NCI-H524 (cell line): ENCODE measurements around the gene DCTD.
"Not testable (repeated sequence)": the region's sequence is repeated elsewhere in the genome, so short reads cannot be mapped to it uniquely, and the experiment has no call there.

Experiments used
- DNase-seq, 2 experiments: peaks; one replicate each; lab custom pipeline; 2025; lab: John Stamatoyannopoulos, UW

The DCTD gene

DNA sequence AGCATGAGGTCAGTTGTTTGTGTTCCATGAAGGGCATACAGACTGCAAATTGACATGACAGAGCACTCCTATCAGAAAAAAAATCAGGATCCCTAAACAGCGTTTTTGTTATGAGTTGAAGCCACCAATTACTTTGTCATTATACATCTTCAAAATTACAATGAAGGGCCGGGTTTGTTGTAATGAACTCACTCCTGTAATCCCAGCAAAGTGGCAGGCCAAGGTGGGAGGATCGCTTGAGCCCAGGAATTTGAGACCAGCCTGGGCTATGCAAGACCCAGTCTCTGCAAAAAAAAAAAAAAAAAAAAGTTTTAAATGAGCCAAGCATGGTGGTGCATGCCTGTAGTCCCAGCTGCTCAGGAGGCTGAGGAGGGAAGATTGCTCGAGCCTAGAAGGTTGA lies 3.5 kb upstream of the DCTD start:
- no peak for DNase-seq

DNA sequence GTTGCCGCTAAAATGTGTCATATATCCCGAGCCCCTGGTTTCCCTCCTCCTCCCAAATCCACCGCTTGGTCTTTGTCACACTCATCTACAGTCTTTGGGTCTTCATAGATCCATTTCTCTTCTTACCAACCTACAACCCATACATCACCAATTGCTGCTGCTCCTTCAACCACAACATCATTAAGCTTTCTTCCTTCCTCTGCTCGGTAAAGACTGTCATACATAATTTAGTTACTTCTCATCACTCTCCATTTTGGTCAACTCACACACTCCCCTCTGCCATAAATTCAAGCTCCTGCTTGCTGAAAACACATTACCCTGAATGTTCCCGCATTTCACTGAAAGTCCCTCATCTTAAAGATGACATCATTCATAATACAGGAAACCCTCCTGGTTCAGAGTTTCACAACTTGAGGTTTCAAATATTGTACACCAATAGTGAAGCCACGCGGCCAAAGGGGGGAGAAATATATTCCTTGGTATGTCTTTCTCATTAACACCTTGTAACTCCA lies 1.7 kb upstream of the DCTD start:
- DNase-seq = no peak

- DNase-seq = no peak
Observed at GRCh38 chr4:182918044-182918607, 940 bp upstream of the DCTD start.

DNA sequence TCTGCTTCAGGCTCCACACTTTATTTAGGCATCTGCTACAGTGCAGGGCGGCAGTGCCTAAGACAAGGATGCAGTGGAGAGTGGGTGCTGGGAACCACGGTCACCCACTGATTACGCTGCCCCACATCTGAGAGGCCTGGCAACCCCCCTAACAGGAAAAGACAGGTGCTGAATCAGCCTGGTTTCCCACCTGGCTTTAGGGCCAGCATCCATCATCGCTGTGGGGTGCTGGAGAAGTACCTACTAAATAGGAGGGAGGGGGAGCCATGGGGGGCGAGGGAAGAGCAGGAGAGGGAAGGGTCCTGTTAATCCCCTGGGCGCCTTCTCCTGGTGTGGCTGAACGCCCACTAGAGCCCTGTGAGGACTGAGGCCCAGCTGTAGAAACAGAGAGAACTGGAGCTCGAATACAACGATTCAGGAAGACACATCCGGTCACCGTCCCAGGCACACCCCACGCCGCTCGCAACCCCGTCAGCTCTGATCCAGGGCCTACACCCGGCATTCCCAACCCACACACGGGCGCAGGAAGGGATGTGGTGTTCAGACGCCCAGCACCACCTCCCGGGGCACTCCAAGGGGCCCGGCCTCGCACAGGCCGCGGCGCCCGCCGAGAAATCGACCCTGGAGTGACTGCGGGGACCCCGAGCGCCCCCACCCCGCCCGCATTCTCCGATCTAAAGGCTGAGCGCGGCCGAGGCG lies 554 bp downstream of the DCTD start:
- DNase-seq = peak in 1 of 2 experiments; percentile 11

GRCh38 chr4:182914357-182914756 lies 2.8 kb downstream of the DCTD start:
- DNase-seq = no peak

DNA sequence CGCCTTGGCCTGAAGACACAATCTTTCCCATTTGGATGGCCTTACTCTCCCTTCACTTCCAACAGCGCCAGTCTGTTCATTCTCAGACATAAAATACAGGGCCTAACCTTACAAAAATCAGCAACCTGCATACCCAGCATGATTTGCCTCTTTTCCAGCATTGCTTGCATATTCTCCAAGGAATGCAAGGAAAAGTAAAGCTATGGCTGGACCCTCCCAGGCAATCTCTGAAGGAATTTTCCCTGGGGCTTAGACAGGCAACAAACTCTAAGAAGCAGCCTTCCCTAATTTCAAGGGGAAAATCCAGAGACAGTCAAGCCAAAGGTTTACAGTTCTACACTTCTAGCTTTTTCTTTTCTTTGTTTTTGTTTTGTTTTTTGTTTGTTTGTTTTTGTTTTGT lies 3.6 kb downstream of the DCTD start:
- DNase-seq = no peak

DNA sequence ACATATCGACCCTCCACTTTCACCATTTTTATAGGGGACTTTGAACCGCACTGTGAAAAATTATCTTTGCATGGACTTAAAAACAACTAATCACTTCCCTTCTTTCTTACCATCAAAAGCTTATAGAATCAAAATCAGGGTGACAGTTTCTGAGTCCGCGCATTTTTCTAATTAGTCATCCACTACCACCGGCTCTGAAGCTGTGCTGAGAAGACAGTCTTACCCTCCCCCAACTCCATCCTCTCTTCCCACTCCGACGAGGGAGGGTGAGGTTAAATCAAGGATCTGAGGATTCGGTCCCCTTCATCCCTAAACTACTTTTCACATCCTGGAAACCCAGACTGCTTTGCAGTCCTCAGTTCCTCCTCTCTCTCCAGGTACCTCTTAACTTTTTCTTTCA lies 4.2 kb downstream of the DCTD start:
- no peak for DNase-seq

GRCh38 chr4:182908124-182908523 lies 9.1 kb downstream of the DCTD start:
- DNase-seq = no peak

- no peak for DNase-seq
Observed at GRCh38 chr4:182907396-182907795, 9.8 kb downstream of the DCTD start.

DNA sequence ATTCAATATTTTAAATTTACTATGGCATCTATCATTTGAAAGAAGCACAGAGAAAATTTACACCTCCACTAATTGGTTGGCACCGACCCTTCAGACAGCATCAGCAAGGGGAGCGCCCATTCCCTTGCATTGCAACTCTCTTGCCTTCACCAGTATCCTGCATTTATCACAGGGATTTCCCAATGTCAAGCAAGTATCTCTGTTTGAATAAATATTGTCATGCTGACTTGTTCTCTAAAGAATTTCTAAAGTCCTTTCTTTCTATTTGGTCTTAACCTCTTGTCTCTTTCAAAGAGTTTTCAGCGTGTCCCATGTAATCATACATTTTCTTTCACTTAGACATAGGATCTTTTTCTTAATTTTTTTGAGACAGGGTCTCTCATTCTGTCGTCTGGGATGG lies 10.4 kb downstream of the DCTD start:
- no peak for DNase-seq

DNA sequence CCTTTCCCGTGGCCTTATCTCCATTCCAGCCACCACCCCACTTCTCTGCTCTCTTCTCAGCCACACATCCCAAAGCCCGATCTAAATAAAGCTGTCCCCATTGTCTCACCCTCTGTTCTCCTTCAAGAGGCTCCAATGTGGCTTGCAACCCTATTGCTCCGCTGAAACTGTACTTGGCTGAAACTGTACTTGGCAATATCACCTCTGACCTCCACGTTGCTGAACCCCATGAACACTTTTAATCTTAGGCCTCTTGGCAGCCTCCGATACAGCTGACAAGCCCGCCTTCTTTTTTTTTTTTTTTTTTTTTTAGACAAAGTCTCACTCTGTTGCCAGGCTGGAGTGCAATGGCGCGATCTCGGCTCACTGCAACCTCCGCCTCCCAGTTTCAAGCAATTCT lies 12.1 kb downstream of the DCTD start:
- DNase-seq = no peak

GRCh38 chr4:182904211-182904761 lies 12.9 kb downstream of the DCTD start:
- no peak for DNase-seq

- DNase-seq = no peak
Observed at GRCh38 chr4:182903013-182903412, 14.2 kb downstream of the DCTD start.

GRCh38 chr4:182901337-182901736 lies 15.8 kb downstream of the DCTD start:
- DNase-seq = no peak

DNA sequence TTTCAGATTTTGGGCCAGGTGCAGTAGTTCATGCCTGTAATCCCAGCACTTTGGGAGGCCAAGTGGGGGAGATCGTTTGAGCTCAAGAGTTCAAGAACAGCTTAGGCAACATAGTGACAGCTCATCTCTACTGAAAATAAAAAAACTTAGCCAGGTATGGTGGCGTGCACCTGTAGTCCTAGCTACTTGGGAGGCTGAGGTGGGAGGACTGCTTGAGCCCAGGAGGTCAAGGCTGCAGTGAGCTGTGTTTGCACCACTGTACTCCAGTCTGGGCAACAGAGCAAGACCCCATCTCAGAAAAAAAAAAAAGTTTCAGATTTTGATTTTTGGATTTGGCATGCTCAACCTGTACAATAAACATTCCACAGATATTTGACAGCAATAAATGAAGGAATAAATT lies 17.2 kb downstream of the DCTD start:
- not testable (repeated sequence) for DNase-seq

DNA sequence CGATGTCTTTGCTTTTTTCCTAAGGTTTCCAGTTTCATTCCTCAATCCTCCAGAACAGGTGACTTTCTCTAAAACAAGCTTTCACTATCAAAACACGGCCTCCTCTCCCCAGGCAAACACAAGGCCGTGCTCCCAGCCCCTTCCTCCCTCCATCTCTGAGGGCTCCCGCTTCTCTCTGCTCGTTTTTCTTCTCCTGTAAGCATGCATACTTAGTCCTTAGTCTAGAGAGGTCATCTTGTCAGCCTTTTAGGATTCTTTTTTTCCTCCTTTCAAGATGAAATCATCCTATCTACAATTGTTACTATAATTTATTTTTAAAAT lies 18.7 kb downstream of the DCTD start:
- no peak for DNase-seq

- no peak for DNase-seq
Observed at GRCh38 chr4:182897601-182898478, 19.3 kb downstream of the DCTD start.

DNA sequence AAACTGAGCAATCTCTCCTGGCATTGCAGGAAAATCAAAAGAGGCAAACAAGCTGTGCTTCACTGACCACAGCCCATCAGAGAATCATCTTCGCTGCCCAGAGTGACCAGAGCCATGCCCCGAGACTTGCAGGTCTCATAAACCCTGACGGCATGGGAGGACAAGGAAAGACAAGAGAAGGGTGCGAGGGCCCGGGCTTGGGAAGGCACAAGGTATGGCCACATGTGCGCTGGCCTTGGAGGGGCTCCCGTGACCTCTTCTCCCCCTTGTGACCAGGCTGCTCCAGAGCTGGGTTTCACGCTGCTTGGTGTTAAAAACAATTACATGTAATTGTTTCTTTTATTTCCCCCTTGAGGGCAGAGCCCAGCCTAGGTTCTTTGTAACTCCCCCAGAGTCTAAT lies 20.8 kb downstream of the DCTD start:
- DNase-seq = no peak

GRCh38 chr4:182895791-182896292 lies 21.3 kb downstream of the DCTD start:
- DNase-seq = no peak

DNA sequence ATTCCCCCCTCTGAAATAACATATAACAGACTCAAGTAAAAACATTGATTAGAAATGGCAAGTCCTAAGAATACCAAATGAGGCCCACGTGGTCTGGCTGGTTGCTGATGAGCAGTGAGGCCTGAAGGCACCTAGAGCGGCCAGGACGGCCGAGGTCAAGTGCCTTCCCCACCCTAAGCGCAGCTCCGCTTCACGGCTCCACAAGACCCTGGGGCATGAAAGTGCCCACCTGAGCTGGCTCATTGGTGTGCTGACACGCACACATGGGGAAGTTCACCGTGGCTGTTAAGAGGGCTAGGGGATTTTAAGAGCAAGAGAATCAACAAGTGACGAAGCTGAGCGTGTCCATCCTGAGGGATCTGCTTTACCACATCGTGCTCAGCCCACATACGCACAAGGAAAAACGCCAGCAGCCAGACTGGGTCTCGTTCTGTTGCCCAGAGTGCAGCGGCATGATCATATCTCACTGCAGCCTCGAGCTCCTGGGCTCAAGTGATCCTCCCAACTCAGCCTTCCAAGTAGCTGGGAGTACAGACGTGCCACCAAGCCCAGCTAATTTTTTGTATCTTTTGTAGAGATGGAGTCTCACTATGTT lies 22.4 kb downstream of the DCTD start:
- DNase-seq = no peak

- no peak for DNase-seq
Observed at GRCh38 chr4:182893474-182894080, 23.6 kb downstream of the DCTD start.

DNA sequence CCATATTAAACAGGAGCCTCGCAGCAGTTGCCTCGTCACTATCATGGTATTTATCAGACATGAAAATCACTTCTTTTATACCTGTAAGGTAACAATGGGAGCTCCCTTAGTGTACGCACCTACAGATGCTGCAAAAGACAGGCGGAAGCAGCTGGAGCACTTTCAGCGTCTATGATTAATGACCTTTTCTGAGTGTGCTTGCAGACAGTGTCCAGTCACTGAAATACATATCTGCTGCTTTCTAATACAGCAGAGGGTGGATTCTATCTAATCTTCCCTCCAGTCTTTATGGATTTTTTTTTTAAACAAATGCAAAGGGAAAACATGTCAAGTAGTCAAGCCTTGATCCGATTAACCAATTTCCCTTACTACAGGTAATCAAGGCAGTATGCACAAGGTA lies 24.1 kb downstream of the DCTD start:
- DNase-seq = no peak
